Liver (tissue), 9 donors: ENCODE measurements around the gene NCLN. TPM values are rescaled to one million over a fixed set of nuclear protein-coding genes. Genes with fewer than 3 reads are reported as not detected.

Experiments used
- DNase-seq: peaks from one replicate; pipeline ENCODE4 v3.0.0-alpha.2; 2017; ENCODE audit warnings: low spot score
- H3K27ac ChIP-seq, 2 donors: one replicate each; pipeline ENCODE4 v1.7.0; 2013; ENCODE audit warnings: inconsistent platforms in 2 of 2, low read length in 2 of 2, control low read depth in 1 of 2, low read depth in 1 of 2, mild to moderate bottlenecking in 1 of 2
- H3K27me3 ChIP-seq, 4 donors: one replicate each; pipeline versions ENCODE4 v1.6.1 to v1.7.0; 2013; ENCODE audit warnings: low read length in 3 of 4, inconsistent platforms in 1 of 4, mild to moderate bottlenecking in 1 of 4, moderate library complexity in 1 of 4; ENCODE audit not compliant: control insufficient read depth in 4 of 4, insufficient read depth in 4 of 4
- H3K36me3 ChIP-seq, 4 donors: one replicate each; pipeline versions ENCODE4 v1.6.1 to v1.7.0; 2013; ENCODE audit warnings: low read length in 3 of 4, mild to moderate bottlenecking in 3 of 4, low read depth in 1 of 4, moderate library complexity in 1 of 4; ENCODE audit not compliant: control insufficient read depth in 4 of 4, insufficient read depth in 3 of 4
- H3K4me1 ChIP-seq, 4 donors: one replicate each; pipeline versions ENCODE4 v1.6.1 to v1.7.0; 2013; ENCODE audit warnings: low read length in 3 of 4, mild to moderate bottlenecking in 3 of 4, moderate library complexity in 1 of 4; ENCODE audit not compliant: control insufficient read depth in 4 of 4, insufficient read depth in 4 of 4
- H3K4me3 ChIP-seq, 3 donors: one replicate each; pipeline versions ENCODE4 v1.6.1 to v1.7.0; 2013; ENCODE audit warnings: low read length in 3 of 3, control low read depth in 1 of 3, low read depth in 1 of 3, mild to moderate bottlenecking in 1 of 3
- H3K9ac ChIP-seq, 2 donors: one replicate each; pipeline ENCODE4 v1.7.0; 2013; ENCODE audit warnings: low read length in 2 of 2, mild to moderate bottlenecking in 2 of 2, moderate library complexity in 2 of 2, control low read depth in 1 of 2, low read depth in 1 of 2
- H3K9me3 ChIP-seq, 4 donors: one replicate each; pipeline versions ENCODE4 v1.6.1 to v1.7.0; 2013; ENCODE audit warnings: low read length in 3 of 4; ENCODE audit not compliant: control insufficient read depth in 4 of 4
- EGR1 ChIP-seq, 2 donors: IDR thresholded peaks; 2 replicates each; pipeline ENCODE4 v1.6.1; 2016 to 2018; ENCODE audit warnings: antibody characterized with exemption in 2 of 2, low read depth in 2 of 2
- FOXA1 ChIP-seq: IDR thresholded peaks from 2 replicates; pipeline ENCODE4 v1.6.1; 2016; ENCODE audit warnings: antibody characterized with exemption
- FOXA2 ChIP-seq: IDR thresholded peaks from 2 replicates; pipeline ENCODE4 v1.6.1; 2016; ENCODE audit warnings: antibody characterized with exemption
- GABPA ChIP-seq, 2 donors: IDR thresholded peaks in 1 of 2; conservative IDR thresholded peaks in 1 of 2; 2 replicates each; pipeline ENCODE4 v1.6.1; 2016; ENCODE audit warnings: antibody characterized with exemption in 2 of 2, mild to moderate bottlenecking in 1 of 2, moderate library complexity in 1 of 2
- HNF4A ChIP-seq, 2 donors: conservative IDR thresholded peaks; 2 replicates each; pipeline ENCODE4 v1.6.1; 2016; ENCODE audit warnings: antibody characterized with exemption in 2 of 2, mild to moderate bottlenecking in 2 of 2
- HNF4G ChIP-seq: IDR thresholded peaks from 2 replicates; pipeline ENCODE4 v1.6.1; 2016; ENCODE audit warnings: antibody characterized with exemption
- JUND ChIP-seq, 2 donors: IDR thresholded peaks; 2 replicates each; pipeline ENCODE4 v1.6.1; 2016; ENCODE audit warnings: antibody characterized with exemption in 2 of 2
- NR2F2 ChIP-seq: IDR thresholded peaks from 2 replicates; pipeline ENCODE4 v1.6.1; 2016; ENCODE audit warnings: antibody characterized with exemption
- RAD21 ChIP-seq, 2 donors: IDR thresholded peaks; 2 replicates each; pipeline ENCODE4 v1.6.1; 2016; ENCODE audit warnings: antibody characterized with exemption in 2 of 2, mild to moderate bottlenecking in 2 of 2
- RXRA ChIP-seq, 2 donors: IDR thresholded peaks; 2 replicates each; pipeline ENCODE4 v1.6.1; 2017 to 2018; ENCODE audit warnings: antibody characterized with exemption in 2 of 2, mild to moderate bottlenecking in 1 of 2
- SP1 ChIP-seq: IDR thresholded peaks from 2 replicates; pipeline ENCODE4 v1.6.1; 2018; ENCODE audit warnings: antibody characterized with exemption, mild to moderate bottlenecking
- TAF1 ChIP-seq: conservative IDR thresholded peaks from 2 replicates; pipeline ENCODE4 v1.6.1; 2016; ENCODE audit warnings: antibody characterized with exemption, mild to moderate bottlenecking
- YY1 ChIP-seq: IDR thresholded peaks from 2 replicates; pipeline ENCODE4 v1.6.1; 2016; ENCODE audit warnings: antibody characterized with exemption, mild to moderate bottlenecking
- WGBS: extraction: QIAGEN DNeasy Blood & Tissue Kit; methylation state at CpG from one replicate; pipeline ENCODE4 v1.1.7; 2013; 5-methylcytosine and 5-hydroxymethylcytosine counted together
- polyA plus RNA-seq, 2 donors: library from polyadenylated mRNA; stranded (reverse) in 1 of 2; unstranded in 1 of 2; fragments of 200-250 nt in 1 of 2; fragments of >200 nt in 1 of 2; fragmentation: Nextera tagmentation in 1 of 2; extraction: Ambion mirVana in 1 of 2; gene quantifications; one replicate each; pipeline versions ENCODE4 v1.2.1 to v1.2.3, GENCODE V29; 2013 to 2015
- total RNA-seq, 2 donors: library from RNA; depleted of rRNA; stranded (reverse); fragments of >200 nt; gene quantifications; one replicate each; pipeline ENCODE4 v1.2.3, GENCODE V29; 2014
- TF ChIP-seq, protein P1 (sequence below): IDR thresholded peaks from 2 replicates; pipeline ENCODE4 v1.6.1; 2016; ENCODE audit warnings: antibody characterized with exemption
- TF ChIP-seq, protein P2 (sequence below): IDR thresholded peaks from 2 replicates; pipeline ENCODE4 v1.6.1; 2016; ENCODE audit warnings: antibody characterized with exemption
- TF ChIP-seq, protein P3 (sequence below): IDR thresholded peaks from 2 replicates; pipeline ENCODE4 v1.6.1; 2016; ENCODE audit warnings: antibody characterized with exemption
- TF ChIP-seq, protein P4 (sequence below): fragments of 150-350 bp; IDR thresholded peaks from 2 replicates; pipeline ENCODE4 v1.5.1; 2017; ENCODE audit warnings: improper control_type of control experiment, low read depth, low read length; ENCODE audit not compliant: missing input control
- TF ChIP-seq, protein P5 (sequence below): IDR thresholded peaks from 2 replicates; pipeline ENCODE4 v1.6.1; 2016; ENCODE audit warnings: antibody characterized with exemption, mild to moderate bottlenecking
- donor health status: healthy.
- donor health status: healthy.
- donor health status: healthy.
- donor health status: healthy.
- donor health status: healthy.

NCLN gene
- total and polyA plus RNA-seq, 4 donors: 29.5 to 50.8 (median 38.4) TPM

DNA sequence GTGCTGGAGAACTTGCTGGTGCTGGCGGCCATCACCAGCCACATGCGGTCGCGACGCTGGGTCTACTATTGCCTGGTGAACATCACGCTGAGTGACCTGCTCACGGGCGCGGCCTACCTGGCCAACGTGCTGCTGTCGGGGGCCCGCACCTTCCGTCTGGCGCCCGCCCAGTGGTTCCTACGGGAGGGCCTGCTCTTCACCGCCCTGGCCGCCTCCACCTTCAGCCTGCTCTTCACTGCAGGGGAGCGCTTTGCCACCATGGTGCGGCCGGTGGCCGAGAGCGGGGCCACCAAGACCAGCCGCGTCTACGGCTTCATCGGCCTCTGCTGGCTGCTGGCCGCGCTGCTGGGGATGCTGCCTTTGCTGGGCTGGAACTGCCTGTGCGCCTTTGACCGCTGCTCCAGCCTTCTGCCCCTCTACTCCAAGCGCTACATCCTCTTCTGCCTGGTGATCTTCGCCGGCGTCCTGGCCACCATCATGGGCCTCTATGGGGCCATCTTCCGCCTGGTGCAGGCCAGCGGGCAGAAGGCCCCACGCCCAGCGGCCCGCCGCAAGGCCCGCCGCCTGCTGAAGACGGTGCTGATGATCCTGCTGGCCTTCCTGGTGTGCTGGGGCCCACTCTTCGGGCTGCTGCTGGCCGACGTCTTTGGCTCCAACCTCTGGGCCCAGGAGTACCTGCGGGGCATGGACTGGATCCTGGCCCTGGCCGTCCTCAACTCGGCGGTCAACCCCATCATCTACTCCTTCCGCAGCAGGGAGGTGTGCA, 6.6 kb upstream of the NCLN start:
- no peak overlapping the region for H3K9ac ChIP-seq
- no peaks in the 10 kb centered on the region for H3K27me3 ChIP-seq
- TF ChIP-seq, protein P1, sequence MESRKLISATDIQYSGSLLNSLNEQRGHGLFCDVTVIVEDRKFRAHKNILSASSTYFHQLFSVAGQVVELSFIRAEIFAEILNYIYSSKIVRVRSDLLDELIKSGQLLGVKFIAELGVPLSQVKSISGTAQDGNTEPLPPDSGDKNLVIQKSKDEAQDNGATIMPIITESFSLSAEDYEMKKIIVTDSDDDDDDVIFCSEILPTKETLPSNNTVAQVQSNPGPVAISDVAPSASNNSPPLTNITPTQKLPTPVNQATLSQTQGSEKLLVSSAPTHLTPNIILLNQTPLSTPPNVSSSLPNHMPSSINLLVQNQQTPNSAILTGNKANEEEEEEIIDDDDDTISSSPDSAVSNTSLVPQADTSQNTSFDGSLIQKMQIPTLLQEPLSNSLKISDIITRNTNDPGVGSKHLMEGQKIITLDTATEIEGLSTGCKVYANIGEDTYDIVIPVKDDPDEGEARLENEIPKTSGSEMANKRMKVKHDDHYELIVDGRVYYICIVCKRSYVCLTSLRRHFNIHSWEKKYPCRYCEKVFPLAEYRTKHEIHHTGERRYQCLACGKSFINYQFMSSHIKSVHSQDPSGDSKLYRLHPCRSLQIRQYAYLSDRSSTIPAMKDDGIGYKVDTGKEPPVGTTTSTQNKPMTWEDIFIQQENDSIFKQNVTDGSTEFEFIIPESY: no peak
- no peak for TF ChIP-seq FOXA2
- TF ChIP-seq, protein P2, sequence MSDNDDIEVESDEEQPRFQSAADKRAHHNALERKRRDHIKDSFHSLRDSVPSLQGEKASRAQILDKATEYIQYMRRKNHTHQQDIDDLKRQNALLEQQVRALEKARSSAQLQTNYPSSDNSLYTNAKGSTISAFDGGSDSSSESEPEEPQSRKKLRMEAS: no peak
- TF ChIP-seq, protein P3, sequence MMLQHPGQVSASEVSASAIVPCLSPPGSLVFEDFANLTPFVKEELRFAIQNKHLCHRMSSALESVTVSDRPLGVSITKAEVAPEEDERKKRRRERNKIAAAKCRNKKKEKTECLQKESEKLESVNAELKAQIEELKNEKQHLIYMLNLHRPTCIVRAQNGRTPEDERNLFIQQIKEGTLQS: no peak
- no peak for TF ChIP-seq SP1
- no peak for TF ChIP-seq EGR1 (IDR thresholded peaks at IDR 0.05; ENCODE audit: low read depth in 2 of 2)
- no peak for TF ChIP-seq HNF4G
- no peak for TF ChIP-seq RXRA (IDR thresholded peaks at IDR 0.05)
- WGBS: 81% methylated on average over 52 of the region's 52 CpGs
- H3K9me3 ChIP-seq: no peaks in the 10 kb centered on the region
- peaks cover 0 to 2% (median under 1%) of the 10 kb centered on the region in 4 donors for H3K4me1 ChIP-seq
- peak overlapping the region; percentile 67 to 69 for H3K27ac ChIP-seq
- DNase-seq: no peak
- no peaks in the 10 kb centered on the region for H3K36me3 ChIP-seq
- peak overlapping the region in 2 of 3 donors; percentile 15 to 33 for H3K4me3 ChIP-seq

DNA sequence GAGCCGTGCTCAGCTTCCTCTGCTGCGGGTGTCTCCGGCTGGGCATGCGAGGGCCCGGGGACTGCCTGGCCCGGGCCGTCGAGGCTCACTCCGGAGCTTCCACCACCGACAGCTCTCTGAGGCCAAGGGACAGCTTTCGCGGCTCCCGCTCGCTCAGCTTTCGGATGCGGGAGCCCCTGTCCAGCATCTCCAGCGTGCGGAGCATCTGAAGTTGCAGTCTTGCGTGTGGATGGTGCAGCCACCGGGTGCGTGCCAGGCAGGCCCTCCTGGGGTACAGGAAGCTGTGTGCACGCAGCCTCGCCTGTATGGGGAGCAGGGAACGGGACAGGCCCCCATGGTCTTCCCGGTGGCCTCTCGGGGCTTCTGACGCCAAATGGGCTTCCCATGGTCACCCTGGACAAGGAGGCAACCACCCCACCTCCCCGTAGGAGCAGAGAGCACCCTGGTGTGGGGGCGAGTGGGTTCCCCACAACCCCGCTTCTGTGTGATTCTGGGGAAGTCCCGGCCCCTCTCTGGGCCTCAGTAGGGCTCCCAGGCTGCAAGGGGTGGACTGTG, 5.9 kb upstream of the NCLN start:
- TF ChIP-seq, protein P4, sequence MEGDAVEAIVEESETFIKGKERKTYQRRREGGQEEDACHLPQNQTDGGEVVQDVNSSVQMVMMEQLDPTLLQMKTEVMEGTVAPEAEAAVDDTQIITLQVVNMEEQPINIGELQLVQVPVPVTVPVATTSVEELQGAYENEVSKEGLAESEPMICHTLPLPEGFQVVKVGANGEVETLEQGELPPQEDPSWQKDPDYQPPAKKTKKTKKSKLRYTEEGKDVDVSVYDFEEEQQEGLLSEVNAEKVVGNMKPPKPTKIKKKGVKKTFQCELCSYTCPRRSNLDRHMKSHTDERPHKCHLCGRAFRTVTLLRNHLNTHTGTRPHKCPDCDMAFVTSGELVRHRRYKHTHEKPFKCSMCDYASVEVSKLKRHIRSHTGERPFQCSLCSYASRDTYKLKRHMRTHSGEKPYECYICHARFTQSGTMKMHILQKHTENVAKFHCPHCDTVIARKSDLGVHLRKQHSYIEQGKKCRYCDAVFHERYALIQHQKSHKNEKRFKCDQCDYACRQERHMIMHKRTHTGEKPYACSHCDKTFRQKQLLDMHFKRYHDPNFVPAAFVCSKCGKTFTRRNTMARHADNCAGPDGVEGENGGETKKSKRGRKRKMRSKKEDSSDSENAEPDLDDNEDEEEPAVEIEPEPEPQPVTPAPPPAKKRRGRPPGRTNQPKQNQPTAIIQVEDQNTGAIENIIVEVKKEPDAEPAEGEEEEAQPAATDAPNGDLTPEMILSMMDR: no peak
- TF ChIP-seq SP1 (no peak), YY1 (no peak), TAF1 (no peak), RAD21 (IDR thresholded peaks at IDR 0.05) (no peak), EGR1 (IDR thresholded peaks at IDR 0.05; ENCODE audit: low read depth in 2 of 2) (no peak), NR2F2 (no peak), FOXA2 (no peak), RXRA (IDR thresholded peaks at IDR 0.05) (no peak), HNF4G (no peak), GABPA (IDR thresholded peaks at IDR 0.05 in 1 of 2, conservative IDR thresholded peaks at IDR 0.05 in 1 of 2) (no peak), JUND (IDR thresholded peaks at IDR 0.05) (no peak), HNF4A (conservative IDR thresholded peaks at IDR 0.05) (no peak), FOXA1 (no peak)
- TF ChIP-seq, protein P1: no peak
- TF ChIP-seq, protein P3: no peak
- TF ChIP-seq, protein P5, sequence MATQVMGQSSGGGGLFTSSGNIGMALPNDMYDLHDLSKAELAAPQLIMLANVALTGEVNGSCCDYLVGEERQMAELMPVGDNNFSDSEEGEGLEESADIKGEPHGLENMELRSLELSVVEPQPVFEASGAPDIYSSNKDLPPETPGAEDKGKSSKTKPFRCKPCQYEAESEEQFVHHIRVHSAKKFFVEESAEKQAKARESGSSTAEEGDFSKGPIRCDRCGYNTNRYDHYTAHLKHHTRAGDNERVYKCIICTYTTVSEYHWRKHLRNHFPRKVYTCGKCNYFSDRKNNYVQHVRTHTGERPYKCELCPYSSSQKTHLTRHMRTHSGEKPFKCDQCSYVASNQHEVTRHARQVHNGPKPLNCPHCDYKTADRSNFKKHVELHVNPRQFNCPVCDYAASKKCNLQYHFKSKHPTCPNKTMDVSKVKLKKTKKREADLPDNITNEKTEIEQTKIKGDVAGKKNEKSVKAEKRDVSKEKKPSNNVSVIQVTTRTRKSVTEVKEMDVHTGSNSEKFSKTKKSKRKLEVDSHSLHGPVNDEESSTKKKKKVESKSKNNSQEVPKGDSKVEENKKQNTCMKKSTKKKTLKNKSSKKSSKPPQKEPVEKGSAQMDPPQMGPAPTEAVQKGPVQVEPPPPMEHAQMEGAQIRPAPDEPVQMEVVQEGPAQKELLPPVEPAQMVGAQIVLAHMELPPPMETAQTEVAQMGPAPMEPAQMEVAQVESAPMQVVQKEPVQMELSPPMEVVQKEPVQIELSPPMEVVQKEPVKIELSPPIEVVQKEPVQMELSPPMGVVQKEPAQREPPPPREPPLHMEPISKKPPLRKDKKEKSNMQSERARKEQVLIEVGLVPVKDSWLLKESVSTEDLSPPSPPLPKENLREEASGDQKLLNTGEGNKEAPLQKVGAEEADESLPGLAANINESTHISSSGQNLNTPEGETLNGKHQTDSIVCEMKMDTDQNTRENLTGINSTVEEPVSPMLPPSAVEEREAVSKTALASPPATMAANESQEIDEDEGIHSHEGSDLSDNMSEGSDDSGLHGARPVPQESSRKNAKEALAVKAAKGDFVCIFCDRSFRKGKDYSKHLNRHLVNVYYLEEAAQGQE: no peak
- TF ChIP-seq, protein P2: no peak
- no peaks in the 10 kb centered on the region for H3K27me3 ChIP-seq
- WGBS: 78% methylated on average over 31 of the region's 31 CpGs
- no peaks in the 10 kb centered on the region for H3K36me3 ChIP-seq
- H3K9me3 ChIP-seq: no peaks in the 10 kb centered on the region
- H3K27ac ChIP-seq: peak overlapping the region; percentile 67 to 69
- H3K4me3 ChIP-seq: peak overlapping the region; percentile 11 to 38 (median 17)
- peaks cover 1 to 6% (median 2%) of the 10 kb centered on the region in 4 donors for H3K4me1 ChIP-seq
- DNase-seq: no peak
- H3K9ac ChIP-seq: no peak overlapping the region
